SU-DHL-6 (cell line): ENCODE results near the gene DUSP28.

Experiments
- H2AFZ ChIP-seq: fragments of 200-600 bp; sonication (generic); 2 replicates; pipeline ENCODE4 v1.6.1; 2014; ENCODE audit warnings: low read depth, mild to moderate bottlenecking, moderate library complexity, mixed read lengths, antibody characterized with exemption, low read length; ENCODE audit not compliant: severe bottlenecking
- H3F3A ChIP-seq: fragments of 200-600 bp; shearing (Covaris generic); 2 replicates; pipeline ENCODE4 v1.6.0; 2016; ENCODE audit warnings: antibody characterized with exemption, mild to moderate bottlenecking; ENCODE audit not compliant: insufficient read depth
- H3K27ac ChIP-seq: fragments of 200-600 bp; sonication (generic); 2 replicates; pipeline ENCODE4 v1.5.1; 2016; ENCODE audit warnings: low read depth, mild to moderate bottlenecking, low read length, moderate library complexity, mixed read lengths
- H3K27me3 ChIP-seq: fragments of 200-600 bp; sonication (generic), shearing (Covaris generic); 2 replicates; pipeline ENCODE4 v1.6.0; 2014; ENCODE audit warnings: mild to moderate bottlenecking, low read length
- H3K36me3 ChIP-seq: fragments of 200-600 bp; sonication (generic); 2 replicates; pipeline ENCODE4 v1.6.1; 2014; ENCODE audit warnings: mild to moderate bottlenecking, low read length, mixed read lengths
- H3K4me2 ChIP-seq: fragments of 300-600, 200-600 bp; shearing (Covaris generic), sonication (generic); 2 replicates; pipeline ENCODE4 v1.6.0; 2014; ENCODE audit warnings: low read length, low read depth, mild to moderate bottlenecking; ENCODE audit not compliant: poor library complexity, severe bottlenecking
- H3K4me3 ChIP-seq: fragments of 200-600 bp; sonication (generic); 2 replicates; pipeline ENCODE4 v1.5.1; 2014; ENCODE audit warnings: antibody characterized with exemption, low read length, mild to moderate bottlenecking, mixed read lengths; ENCODE audit not compliant: insufficient read depth, poor library complexity, severe bottlenecking
- H3K79me2 ChIP-seq: fragments of 200-600 bp; sonication (generic); 2 replicates; pipeline ENCODE4 v1.6.1; 2014; ENCODE audit warnings: mild to moderate bottlenecking, low read length, moderate library complexity; ENCODE audit not compliant: insufficient read depth
- H3K9ac ChIP-seq: fragments of 200-600 bp; sonication (generic); 2 replicates; pipeline ENCODE4 v1.7.0; 2014; ENCODE audit warnings: mild to moderate bottlenecking, low read length
- H3K9me2 ChIP-seq: fragments of 200-600 bp; sonication (generic); replicated peaks from 2 replicates; pipeline ENCODE4 v1.6.1; 2014; ENCODE audit warnings: low read length; ENCODE audit not compliant: insufficient read depth
- H3K9me3 ChIP-seq: fragments of 200-600 bp; sonication (generic); 2 replicates; pipeline ENCODE4 v1.6.1; 2014; ENCODE audit warnings: low read length, mixed read lengths; ENCODE audit not compliant: insufficient read depth
- H4K20me1 ChIP-seq: fragments of 200-600 bp; sonication (generic); 2 replicates; pipeline ENCODE4 v1.6.1; 2014; ENCODE audit warnings: low read depth, mild to moderate bottlenecking, antibody characterized with exemption, low read length, moderate library complexity, mixed read lengths
- EZH2phosphoT487 ChIP-seq: fragments of 200-600 bp; sonication (generic), shearing (Covaris generic); conservative IDR thresholded peaks from 2 replicates; pipeline ENCODE4 v1.6.1; 2018; ENCODE audit warnings: mild to moderate bottlenecking, antibody characterized with exemption, low read length, moderate library complexity, mixed read lengths
- TF ChIP-seq, protein P1 (sequence below): fragments of 200-600 bp; sonication (generic); IDR thresholded peaks from one replicate; pipeline ENCODE4 v1.5.1; 2017; ENCODE audit warnings: antibody characterized with exemption, mild to moderate bottlenecking, low read length, moderate library complexity; ENCODE audit not compliant: insufficient read depth, poor library complexity, severe bottlenecking

The DUSP28 gene

GRCh38 chr2:240564561-240565332 is 4.6 kb downstream of the DUSP28 start:
- Histone ChIP-seq H3K4me3 (no peak overlapping the region), H3K4me2 (peak overlapping the region; percentile 93), H3K36me3 (no peaks in the 10 kb centered on the region), H3K79me2 (peaks cover 24% of the 10 kb centered on the region), H3K27ac (peak overlapping the region; percentile 93), H3K9ac (peak overlapping the region; percentile 73), H3K27me3 (no peaks in the 10 kb centered on the region), H3F3A (peaks cover 32% of the 10 kb centered on the region), H3K9me3 (no peaks in the 10 kb centered on the region), H3K9me2 (no peaks in the 10 kb centered on the region), H4K20me1 (no peaks in the 10 kb centered on the region), H2AFZ (no peak overlapping the region)
- TF ChIP-seq EZH2phosphoT487, result no peak
- TF ChIP-seq, protein P1, sequence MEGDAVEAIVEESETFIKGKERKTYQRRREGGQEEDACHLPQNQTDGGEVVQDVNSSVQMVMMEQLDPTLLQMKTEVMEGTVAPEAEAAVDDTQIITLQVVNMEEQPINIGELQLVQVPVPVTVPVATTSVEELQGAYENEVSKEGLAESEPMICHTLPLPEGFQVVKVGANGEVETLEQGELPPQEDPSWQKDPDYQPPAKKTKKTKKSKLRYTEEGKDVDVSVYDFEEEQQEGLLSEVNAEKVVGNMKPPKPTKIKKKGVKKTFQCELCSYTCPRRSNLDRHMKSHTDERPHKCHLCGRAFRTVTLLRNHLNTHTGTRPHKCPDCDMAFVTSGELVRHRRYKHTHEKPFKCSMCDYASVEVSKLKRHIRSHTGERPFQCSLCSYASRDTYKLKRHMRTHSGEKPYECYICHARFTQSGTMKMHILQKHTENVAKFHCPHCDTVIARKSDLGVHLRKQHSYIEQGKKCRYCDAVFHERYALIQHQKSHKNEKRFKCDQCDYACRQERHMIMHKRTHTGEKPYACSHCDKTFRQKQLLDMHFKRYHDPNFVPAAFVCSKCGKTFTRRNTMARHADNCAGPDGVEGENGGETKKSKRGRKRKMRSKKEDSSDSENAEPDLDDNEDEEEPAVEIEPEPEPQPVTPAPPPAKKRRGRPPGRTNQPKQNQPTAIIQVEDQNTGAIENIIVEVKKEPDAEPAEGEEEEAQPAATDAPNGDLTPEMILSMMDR, result no peak

GRCh38 chr2:240565333-240566202 is 5.4 kb downstream of the DUSP28 start:
- no peaks in the 10 kb centered on the region for H3K36me3 ChIP-seq
- peak overlapping the region; percentile 23 for H2AFZ ChIP-seq
- H3K79me2 ChIP-seq, result peaks cover 30% of the 10 kb centered on the region
- H3K9ac ChIP-seq, result peak overlapping the region; percentile 73
- H3K27ac ChIP-seq, result peak overlapping the region; percentile 93
- no peaks in the 10 kb centered on the region for H3K9me3 ChIP-seq
- H4K20me1 ChIP-seq, result no peaks in the 10 kb centered on the region
- H3K9me2 ChIP-seq, result no peaks in the 10 kb centered on the region
- H3K4me3 ChIP-seq, result peak overlapping the region; percentile 48
- no peaks in the 10 kb centered on the region for H3K27me3 ChIP-seq
- peak overlapping the region; percentile 93 for H3K4me2 ChIP-seq
- TF ChIP-seq EZH2phosphoT487, result no peak
- TF ChIP-seq, protein P1, result no peak
- H3F3A ChIP-seq, result peaks cover 28% of the 10 kb centered on the region

DNA sequence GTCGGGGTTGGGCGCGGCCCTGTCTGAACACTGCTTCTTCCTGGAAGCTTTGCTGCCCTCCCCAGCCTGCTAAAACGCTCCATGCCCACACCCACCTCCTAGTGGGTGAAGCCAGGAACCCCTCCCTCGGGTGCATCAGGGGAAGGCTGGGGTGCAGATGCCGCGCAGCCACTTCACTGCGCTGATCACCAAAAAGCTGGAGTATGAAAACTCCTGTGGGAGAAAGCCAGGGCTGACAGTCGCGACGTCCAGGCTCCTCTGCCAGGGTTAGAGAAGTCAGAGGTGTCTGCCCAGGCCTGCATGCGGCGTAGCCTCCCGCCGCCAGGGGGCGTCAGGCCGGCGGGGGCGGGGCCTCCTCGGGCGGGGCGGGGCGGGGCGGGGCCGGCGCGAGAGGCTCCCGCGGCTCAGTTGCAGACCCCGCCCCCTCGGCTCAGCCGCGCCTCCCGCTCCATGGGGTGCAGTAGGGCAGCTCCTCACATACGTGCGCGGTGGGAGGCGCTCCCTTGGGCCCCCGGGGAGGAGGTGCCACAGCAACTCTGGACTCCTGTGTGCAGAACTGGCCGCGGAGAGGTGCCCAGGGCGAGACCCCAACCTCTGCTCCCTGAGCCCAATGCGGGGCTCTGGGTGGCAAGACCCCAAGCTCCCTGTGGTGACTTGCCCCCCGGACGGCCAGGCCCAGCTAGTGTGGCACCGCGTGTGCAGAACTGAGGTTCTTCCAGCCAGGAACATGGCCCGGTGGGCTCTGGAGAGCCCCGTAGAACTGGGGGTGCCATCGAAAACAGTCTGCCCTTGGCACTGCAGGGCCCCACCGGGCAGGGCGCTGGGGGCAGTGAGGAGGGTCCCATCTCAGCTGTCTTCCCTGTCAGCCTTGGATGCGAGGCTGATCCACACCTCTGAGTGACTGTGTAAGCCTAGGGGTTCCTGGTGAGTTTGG is 6.3 kb downstream of the DUSP28 start:
- Histone ChIP-seq H4K20me1 (no peaks in the 10 kb centered on the region), H3K9me2 (no peaks in the 10 kb centered on the region), H3K4me2 (peak overlapping the region; percentile 93), H3K4me3 (peak overlapping the region; percentile 56), H3K9ac (peak overlapping the region; percentile 73), H3F3A (peaks cover 28% of the 10 kb centered on the region), H3K27me3 (no peaks in the 10 kb centered on the region), H3K27ac (peak overlapping the region; percentile 93), H3K36me3 (no peaks in the 10 kb centered on the region), H2AFZ (peak overlapping the region; percentile 23), H3K79me2 (peaks cover 30% of the 10 kb centered on the region), H3K9me3 (no peaks in the 10 kb centered on the region)
- no peak for TF ChIP-seq EZH2phosphoT487
- TF ChIP-seq, protein P1, result peak; percentile 85
